CD4-positive, alpha-beta T cell treated with Interleukin-17A for 1 hour (primary cell): Measurements from ENCODE around the gene RNF157.

ENCODE experiments used
- DNase-seq: peaks from one replicate; pipeline ENCODE4 v3.0.0-alpha.2; 2020

Gene RNF157

DNA sequence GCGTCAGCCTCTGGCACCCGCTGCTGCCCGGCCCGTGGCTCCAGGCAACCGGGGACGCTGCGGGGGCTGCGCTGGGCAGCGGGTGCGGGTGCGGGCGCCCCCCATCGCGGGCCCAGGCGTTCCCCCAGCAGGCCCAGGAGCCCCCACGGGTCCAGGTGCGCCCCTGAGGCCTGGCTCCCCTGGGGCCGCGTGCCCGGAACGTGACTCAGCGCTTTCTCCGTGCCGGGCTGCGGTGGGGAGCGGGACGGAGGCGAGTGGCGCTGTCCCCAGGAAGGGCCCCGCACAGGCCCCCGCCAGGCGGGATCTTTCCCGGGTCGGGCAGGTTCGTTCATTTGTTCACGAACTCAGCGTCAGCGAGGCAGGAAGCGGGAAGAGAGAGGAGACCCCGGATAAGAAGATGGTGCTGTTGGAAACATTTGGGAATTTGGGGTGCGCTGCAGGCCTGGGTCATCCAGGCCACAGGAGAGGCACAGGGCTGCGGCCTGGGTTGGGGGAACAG, 118.3 kb downstream of the RNF157 start:
- no peak for DNase-seq

DNA sequence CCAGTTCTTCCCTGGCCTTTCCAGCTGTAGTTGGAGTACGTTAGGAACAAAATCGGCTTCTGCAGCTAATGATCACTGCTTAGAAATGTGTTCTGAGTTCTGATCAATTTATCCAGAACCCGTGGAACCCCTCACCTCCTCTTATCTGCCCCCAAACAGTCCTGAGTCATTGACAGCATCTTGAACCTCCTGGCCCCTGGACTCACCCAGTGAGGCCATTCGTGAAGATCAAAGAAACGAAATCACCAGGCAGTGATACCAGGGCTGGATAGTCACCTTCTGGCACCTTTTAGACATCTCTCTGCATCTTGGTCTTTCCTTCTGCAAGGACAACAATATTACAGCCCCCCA, 119.7 kb downstream of the RNF157 start:
- DNase-seq = no peak

DNA sequence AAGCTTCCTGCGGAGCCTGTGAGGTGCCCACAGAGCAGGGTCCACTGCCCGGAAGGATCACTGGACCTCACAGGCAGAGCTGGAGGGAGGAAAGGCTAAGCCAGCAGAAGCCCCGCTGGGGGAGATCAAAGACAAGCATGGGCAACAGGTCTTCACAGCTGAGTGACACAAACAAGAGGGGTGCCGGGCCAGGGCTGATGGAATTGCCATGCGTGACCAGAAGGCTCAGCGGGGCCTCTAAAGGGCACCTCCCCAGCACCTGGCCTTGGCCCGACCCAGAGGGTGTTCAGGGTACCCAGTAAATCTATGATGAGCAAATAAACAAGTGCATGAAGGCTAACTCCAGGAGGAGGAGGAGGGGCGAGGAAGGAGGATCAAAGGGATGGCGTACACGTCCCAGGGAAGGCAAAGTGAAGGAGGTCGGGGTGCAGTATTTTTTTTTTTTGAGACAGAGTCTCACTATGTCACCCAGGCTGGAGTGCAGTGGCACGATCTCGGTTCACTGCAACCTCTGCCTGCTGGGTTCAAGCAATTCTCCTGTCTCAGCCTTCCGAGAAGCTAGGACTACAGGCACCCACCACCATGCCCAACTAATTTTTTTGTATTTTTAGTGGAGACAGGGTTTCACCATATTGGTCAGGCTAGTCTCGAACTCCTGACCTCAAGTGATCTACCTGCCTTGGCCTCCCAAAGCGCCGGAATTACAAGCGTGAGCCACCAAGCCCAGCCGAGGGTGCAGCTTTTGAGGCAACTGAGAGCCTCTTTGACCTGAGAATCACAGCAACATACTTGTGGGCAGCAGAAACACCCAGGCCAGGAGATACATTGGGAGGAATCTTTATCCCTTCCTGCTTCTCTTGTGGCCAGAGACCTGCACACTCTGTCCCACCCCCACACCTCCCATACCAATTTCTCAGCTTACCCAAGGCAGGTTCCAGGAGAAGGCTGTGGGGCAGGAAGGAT, 120.6 kb downstream of the RNF157 start:
- no peak for DNase-seq

DNA sequence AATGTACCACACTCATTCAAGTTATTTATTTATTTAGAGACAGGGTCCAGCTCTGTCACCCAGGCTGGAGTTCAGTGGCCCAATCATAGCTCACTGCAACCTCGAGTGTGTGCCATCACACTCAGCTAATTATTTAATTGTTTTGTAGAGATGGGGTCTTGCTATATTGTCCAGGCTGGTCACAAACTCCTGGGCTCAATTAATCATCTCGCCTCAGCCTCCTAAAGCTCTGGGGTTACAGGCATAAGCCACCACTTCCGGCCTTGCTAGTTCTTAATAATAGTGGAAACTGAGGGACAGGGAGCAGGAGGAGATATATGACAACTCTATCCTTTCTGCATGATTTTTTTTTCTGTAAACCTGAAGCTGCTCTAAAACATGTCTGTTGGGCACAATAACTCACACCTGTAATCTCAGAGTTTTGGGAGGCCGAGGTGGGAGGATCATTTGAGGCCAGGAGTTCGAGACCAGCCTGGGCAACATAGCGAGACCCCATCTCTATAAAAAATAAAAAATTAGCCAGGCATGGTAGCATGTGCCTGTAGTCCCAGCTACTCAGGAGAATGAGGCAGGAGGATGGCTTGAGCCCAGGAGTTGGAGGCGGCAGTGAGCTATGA, 125.0 kb downstream of the RNF157 start:
- no peak for DNase-seq

DNA sequence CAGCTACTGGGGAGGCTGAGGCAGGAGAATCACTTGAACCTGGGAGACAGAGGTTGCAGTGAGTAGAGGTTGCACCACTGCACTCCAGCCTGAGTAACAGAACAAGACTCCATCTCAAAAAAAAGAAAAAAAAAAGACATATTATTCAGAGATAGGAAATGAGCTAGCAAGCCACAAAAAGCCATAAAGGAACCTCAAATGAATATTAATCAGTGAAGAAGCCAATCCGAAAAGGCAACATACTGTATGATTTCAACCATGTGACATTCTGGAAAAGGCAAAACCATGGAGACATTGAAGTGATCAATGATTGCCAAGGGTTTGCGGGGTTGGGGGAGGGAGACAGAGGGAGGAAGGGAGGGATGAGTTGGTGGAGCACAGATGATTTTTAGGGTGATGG, 128.3 kb downstream of the RNF157 start:
- no peak for DNase-seq

DNA sequence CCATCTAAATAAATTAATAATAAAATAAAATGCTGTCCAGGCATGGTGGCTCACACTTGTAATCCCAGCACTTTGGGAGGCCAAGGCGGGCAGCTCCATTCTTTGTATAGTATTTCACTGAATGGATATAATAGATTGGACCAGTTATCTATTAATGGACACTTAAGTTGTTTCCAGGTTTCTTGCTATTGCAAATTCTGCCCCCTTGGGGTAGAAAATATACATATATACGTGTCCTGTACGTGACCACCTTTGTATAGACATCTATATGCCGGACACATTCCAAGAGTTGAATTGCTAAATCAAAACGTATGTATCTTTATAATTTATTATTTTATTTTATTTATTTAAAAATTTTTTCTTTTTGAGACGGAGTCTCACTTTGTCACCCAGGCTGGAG, 132.8 kb downstream of the RNF157 start:
- peak; percentile 47 for DNase-seq

DNA sequence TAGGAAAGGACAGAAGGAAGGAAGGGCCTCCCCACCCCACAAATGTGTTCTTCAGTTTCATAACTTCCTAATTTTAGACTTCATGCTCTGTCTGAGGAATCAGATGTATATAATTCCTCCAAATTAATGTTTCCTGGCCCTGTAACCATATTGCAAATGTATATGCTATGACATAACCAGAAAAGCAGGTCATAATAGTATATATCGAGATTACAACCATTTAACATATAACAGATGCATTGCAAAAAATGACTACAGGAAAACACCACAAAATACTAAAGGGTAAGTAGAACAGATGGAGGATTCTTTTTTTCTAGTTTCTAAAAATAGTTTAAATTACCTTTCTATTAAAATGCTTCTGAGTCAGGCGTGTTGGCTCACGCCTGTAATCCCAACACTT, 133.6 kb downstream of the RNF157 start:
- no peak for DNase-seq

DNA sequence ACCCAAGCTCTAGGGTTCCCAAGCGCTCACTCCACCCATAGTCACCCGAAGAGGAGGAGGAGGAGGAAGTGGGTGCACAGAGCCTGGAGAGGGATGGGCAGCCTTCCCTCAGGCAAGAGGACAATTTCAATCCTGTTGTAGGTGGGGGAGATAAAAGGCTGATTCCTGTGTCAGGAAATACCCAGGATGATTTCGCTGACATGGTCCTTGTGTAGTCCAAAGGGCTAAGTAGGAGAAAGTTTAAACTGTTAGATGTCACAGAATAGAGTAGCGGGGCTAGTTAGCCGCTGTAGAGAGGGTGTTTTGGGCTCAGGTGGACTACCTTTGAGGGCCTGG, 135.4 kb downstream of the RNF157 start:
- DNase-seq = no peak

DNA sequence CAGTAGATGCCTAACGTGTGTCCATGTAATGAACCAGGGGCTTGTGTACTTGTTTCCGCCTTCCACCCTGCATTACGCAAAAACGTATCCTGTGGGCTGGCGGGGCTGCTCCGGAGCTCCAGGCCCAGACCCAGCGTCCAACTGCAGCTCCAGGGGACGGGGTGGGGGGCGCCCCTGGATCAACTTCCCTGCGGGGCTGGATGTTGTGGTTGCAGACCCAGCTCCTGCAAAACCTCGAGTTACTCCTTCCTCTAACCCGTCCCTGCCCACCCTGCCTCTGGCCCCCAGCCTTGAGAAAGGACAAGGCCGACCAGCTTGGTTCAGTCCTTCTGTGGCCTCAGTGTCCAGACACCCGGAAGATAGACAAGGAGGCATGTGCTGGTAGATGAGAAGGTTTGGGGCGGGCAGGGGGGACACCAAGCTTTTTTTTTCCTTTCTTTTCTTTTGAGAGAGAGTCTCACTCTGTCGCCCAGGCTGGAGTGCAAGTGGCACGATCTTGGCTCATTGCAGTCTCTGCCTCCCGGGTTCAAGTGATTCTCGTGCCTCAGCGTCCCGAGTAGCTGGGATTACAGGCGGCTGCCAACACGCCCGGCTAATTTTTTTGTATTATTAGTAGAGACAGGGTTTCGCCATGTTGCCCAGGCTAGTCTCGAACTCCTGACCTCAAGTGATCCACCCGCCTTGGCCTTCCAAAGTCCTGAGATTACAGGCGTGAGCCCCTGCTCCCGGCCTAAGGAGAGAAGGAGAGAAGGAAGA, 136.0 kb downstream of the RNF157 start:
- DNase-seq = no peak

DNA sequence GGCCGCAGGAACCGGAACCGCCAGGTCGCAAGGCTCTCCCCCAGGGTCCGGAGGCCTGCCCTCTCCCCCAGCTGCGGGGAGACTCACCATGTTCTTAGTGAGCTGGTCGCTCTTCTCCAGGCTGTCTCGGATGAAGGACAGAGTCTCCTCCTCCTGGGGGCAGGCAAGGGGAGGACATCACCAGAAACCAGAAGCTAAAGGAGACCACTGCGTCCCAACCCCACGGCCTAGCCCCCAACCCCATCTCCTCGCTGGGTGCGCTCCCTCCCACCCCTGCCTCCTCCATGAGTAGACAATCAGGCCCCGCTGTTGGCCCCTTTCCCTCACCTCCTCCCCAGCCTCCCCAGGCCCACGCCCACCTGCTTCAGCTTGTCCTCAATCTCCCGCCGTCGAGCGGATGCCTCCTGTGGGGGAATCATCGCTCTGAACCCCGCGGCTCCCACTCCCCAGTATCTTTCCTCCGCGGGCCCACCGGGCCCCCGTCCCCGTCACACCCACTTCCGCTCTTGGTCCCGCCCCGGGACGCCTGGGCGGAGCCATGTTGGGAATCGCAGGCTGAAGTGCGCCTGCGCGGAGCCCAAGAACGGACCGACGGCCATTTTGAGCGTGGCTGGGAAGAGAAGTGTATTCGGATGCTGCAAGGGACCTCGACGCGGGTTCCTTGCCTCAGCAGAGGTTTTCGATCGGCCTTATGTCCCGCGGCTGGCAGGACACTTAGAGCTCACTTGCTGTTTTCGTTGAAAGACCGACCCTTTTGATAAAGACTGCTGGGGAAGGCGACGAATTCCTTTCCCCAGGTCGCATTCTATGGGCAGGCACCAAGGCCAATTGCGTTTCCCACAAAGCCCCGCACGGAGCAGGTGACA, 136.8 kb downstream of the RNF157 start, which contains the start of gene EXOC7:
Gene EXOC7 (minus strand): TSS at position 514 of the 866 bp plus-strand sequence. CDS start 95 bp downstream, at position 419.
- peak; percentile 93 for DNase-seq

DNA sequence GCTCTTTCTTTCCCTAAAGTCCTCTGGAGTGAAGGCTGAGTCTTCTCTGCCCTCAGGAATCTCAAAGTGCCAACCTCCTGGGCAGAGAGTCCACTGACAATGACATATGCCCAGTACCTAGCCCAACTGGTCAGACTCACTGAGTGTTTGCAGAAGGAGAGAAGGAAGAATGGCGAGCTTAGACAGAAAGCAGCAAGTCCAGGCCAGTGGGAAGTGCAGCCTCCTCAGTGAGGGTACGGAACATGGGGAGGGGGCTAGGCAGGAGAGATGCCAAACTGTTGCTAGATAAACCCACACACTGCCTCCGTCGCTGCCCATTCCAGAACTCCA, 137.4 kb downstream of the RNF157 start:
- no peak for DNase-seq

DNA sequence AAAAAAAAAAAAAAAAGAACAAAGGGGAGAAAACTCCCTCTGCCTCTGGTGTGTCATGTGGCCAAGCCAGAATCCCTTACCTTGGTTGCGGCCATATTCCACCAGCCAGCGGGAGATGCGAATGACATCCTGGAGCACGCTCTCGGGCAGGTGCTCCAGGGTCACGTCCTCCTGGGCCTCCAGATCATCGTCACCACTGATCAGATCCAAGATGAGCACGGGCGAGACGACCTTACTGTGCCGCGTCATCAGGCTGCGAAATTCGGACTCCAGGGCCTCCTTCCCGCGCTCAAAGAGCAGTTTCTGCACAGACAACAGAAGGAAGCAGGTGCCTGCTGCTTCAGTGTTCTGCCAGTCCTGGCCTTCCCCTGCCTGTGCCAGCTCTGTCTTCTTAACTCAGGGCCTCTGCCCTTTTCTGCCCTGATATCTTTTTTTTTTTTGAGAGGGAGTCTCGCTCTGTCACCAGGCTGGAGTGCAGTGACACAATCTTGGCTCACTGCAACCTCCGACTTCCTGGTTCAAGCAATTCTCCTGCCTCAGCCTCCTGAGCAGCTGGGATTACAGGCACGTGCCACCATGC, 142.5 kb downstream of the RNF157 start:
- DNase-seq = no peak

DNA sequence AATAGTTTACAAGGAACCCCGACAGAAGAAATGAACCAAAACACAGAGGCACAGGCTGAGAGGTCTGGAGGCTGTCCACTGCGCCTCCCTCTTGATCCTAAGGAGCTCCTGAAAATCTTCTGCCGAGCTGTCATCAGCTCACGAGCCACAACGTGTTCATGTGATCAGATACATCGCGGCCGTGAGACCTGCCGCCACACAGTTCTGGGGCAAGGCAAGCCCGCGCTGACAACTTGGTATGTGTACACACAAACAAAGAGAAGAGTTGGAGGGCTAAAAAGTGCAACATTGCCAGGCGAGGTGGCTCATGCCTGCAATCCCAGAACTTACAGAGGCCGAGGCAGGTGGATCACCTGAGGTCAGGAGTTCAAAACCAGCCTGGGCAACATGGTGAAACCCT, 144.3 kb downstream of the RNF157 start:
- DNase-seq = no peak

DNA sequence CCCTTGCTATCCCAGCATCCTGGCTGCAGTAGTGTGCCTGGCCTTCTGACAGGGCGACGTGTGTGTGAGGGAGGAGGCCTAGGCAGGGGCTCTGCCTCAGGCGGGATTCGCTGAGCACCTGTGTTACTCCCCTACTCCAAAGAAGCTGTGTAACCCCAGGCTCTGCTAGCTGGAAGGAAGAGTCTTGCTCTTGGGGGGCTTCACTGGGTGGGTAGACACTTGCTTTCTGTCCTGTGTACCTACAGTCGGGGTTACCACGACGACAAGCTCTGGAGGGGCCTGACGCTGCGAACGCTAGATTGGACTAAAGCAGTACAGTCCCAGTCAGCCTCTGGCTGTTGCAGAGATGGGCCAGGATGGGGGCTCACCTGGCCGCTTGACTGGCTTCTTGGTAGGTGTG, 146.2 kb downstream of the RNF157 start:
- DNase-seq = no peak

DNA sequence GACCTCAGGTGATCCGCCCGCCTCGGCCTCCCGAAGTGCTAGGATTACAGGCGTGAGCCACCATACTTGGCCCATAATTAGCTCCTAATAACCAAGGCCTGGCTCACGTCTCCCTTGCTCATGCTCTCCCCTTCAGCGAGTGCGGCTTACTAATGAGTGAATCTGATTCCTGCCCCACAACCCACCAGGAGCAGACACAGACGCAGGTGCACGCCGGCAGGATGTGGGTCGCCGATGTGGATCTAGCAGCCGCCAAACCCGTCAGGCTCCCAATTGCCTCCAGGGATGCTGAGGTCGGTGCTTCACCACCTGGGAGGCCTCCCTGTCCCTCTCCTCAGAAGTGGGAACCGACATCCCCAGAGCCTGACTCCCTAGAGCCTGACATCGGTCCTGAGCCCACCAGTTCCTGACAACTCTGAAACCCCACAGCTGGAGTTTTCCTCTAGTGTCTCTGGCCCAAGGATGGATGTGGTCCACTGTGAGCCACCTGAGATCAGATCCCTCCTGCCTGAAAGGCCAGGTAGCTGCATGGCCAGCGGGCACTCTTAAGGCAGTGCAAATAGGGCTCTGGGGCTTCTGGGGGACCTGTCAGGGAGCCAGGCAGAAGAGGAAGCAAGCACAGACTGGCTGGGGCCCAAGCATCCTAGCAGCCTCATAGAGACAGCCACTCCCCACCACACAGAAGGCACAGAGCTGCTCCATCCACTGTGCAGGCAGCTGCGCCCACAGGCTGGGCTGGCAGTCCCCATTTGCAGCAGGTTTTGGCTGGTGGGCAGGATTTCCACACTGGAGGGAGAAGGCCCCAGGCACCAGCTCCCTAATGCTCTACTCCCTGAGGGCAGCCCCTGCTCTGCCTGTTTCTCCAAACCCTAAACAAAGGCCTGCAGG, 147.5 kb downstream of the RNF157 start:
- DNase-seq = no peak
